ENCODE results near the gene NPAS3.
A peak's percentile ranks its signal among the peaks of the same experiment; 100 is the strongest.

NPAS3 gene

DNA sequence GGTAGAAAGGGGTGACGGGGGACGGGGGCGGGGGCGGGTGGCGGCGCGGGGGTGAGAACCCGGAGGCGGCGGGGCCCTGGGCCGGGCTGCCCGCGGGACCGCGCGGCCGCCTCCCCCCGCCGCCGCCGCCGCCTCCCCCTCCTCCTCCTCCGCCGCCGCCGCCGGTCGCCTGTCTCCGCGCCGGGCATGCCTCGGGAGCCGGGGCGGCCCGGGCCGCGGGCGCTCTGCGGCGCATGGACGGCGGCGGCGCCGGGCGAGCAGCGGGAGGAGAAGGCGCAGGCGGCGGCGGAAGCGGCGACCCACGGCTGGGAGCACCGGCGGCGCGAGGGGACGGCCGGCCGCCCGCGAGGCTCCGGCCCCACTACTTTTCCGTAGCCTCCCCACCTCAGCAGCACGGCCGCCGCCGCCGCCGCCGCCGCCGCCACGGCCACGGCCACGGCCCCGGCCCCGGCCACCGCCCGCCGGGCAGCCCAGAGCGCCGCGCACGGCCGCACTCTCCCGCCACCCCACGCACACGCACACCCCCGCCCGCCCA, at the start of gene NPAS3:
Gene NPAS3, plus strand, starts transcription at position 161 of the 535 bp plus-strand sequence.
- DNase-seq, result peak in 8 of 56 donors; percentile 36 to 66 (median 60)

DNA sequence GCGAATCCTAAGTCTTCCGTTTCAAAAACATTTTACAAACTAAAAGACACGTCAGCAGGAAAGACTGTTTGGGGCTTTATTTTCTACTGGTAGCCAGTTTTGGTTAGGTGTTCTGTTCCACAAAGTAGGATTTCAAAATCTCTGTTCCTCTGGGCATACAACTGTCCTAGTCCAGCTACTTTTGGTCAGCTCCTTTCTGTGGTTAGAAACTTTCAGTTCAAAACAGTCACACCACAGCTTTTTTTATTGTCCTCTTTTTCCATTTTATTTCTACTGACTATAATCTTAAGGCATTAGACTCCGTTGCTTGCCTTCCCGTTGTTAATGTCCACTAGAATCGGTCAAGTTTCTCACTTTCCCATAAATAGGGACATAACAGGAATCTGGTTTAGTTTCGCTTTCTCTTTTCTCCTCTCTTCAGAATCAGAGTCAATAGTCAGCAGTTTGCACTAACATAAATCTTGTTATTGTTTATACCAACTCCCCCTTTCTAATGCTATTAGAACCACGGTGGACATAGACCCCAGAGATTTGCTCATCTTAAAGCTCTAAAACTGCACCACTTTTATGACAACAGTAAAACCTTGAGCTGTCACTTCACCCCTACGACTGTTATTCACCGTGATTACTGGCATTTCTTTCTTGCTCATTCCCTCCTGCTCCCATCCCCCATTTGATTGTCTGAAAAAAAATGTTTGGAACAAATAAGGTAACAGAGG, 41.5 kb upstream of the NPAS3 start:
- no peak for DNase-seq

DNA sequence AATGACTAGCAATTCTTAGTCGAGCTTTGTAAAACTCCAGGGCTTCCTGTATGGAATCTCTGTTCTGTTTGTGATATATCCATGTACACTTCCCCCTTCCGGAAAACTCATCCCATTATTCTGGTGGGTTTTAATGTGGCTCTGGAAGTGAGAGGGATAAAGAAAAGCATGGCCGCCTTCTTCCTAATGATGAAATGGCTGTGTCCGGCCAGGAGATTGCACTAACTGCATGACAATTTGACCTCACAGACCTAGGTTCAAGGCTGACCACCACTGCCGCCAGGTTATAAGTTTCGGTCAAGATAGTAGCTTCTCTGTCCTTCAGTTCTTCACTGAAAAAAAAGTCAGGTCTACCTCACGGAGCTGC, 41.0 kb upstream of the NPAS3 start:
- DNase-seq, result peak in 2 of 56 donors; percentile 3 to 38

DNA sequence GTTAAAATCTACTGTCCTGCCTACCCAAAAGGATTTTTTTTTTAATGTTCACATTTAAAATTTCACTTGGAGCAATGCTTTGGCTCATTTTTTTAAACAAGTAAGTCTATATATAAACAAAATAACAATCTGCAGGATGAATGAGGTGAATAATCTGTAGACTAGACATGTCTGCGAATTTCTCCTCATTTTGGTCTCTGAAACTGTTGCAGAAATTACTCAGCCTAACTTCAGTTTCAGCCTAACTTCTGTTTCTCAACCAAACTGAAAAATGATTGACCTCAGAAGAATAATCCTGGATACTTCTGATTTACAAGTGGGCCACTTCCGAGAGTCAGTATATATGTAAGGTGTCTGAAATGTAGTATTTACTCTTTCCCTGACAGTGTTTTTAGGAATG, 39.8 kb upstream of the NPAS3 start:
- DNase-seq, result no peak

DNA sequence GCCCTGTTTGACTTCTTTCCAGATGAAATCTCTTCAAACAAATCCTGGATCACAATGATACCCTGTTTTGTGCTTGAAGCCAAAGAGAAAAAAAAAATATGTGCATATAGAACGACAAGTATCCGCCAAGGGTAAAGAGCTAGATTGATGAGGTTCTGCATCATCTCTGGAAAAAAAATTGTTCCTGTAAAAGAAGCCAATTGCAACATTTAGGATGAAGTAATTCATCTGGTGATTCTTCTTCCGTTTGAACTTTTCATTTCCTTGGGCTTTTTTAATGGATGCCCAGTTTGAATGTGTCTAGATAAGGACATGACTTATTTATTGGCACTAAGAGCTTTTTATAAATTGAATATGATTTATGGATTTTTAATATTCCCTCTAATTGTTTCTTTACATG, 38.1 kb upstream of the NPAS3 start:
- DNase-seq, result no peak

- DNase-seq, result no peak
These were observed 33.7 kb upstream of the NPAS3 start for GRCh38 chr14:32905013-32905412.

- no peak for DNase-seq
These were observed 32.0 kb upstream of the NPAS3 start for GRCh38 chr14:32906672-32907071.

DNA sequence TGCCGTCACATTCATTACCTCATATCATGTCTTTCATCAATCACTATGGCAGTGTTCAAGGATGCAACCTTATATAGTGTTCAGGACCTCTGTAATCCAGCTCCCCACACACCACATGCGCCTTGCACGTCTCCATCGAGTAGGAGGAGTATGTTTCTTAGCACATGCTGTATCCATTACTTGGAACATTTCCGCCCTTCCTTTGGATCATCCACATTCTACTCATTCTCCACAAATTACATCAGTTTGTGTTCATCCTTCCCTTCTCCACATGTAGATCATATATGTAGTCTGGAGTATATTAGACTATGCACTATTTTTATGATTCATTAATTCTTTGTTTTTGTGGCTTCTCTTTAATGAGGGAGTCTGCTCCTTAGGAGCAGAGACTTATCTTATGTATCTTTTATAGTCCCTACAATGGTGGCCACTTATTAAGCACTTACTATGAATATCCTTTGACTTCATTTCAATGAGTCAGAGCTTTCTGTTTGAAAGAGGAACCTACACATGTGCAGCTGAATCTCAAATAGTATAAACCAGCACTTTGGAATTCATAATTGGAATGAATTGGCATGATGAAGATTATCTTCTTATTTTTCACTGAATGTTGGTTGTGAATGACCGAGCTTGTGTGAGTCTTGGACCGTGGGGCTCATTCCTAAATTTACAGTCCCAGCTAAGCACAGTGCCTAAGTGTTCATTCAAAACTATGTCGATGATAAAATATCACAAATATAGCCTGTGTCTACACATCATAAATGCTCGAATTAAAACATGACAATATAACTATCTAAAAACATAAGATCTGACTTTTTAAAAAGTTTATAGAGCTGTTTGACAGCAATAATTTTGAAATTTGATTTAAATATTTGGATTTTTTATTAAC, 30.2 kb upstream of the NPAS3 start:
- DNase-seq, result no peak

- peak in 6 of 56 donors; percentile 4 to 30 (median 11) for DNase-seq
These were observed 25.0 kb upstream of the NPAS3 start for GRCh38 chr14:32913725-32914124.

GRCh38 chr14:32914391-32914790, 24.3 kb upstream of the NPAS3 start:
- no peak for DNase-seq

DNA sequence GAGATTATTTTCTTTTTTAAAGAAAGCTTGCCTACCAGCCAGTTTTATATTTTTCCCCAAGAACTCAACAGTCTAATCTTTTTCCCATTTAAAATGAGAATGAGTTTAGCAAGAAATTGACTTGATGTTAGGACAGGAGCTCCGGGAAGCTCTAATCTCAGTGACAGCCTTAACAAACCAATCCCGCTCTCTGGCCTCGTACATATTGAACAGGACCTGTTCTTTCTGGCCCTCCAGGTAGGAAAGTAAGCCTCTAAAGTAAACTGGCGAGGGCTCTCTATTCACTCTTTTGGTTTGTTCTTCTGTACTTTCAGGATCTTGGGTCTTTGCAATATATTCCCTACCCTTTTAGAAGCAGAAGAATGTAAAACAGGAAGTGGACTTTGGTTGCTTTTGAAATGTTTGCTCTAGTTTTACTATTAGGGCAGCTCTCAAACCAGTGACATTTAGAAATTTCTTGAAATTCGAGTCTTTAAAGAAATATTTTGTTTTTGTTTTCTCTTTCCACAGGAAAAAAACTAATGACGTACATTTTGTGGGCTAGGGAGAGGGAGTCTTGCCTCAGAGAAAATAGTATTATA, 17.9 kb upstream of the NPAS3 start:
- DNase-seq, result no peak

GRCh38 chr14:32925439-32925838, 13.2 kb upstream of the NPAS3 start:
- no peak for DNase-seq

GRCh38 chr14:32932302-32932913, 6.3 kb upstream of the NPAS3 start:
- DNase-seq, result peak in 3 of 56 donors; percentile 29 to 53 (median 50)

GRCh38 chr14:32932914-32933628, 5.6 kb upstream of the NPAS3 start:
- DNase-seq, result peak in 31 of 56 donors; percentile 10 to 70 (median 41)

- peak in 4 of 56 donors; percentile 39 to 68 (median 62) for DNase-seq
These were observed 5.0 kb upstream of the NPAS3 start for GRCh38 chr14:32933629-32934072.

DNA sequence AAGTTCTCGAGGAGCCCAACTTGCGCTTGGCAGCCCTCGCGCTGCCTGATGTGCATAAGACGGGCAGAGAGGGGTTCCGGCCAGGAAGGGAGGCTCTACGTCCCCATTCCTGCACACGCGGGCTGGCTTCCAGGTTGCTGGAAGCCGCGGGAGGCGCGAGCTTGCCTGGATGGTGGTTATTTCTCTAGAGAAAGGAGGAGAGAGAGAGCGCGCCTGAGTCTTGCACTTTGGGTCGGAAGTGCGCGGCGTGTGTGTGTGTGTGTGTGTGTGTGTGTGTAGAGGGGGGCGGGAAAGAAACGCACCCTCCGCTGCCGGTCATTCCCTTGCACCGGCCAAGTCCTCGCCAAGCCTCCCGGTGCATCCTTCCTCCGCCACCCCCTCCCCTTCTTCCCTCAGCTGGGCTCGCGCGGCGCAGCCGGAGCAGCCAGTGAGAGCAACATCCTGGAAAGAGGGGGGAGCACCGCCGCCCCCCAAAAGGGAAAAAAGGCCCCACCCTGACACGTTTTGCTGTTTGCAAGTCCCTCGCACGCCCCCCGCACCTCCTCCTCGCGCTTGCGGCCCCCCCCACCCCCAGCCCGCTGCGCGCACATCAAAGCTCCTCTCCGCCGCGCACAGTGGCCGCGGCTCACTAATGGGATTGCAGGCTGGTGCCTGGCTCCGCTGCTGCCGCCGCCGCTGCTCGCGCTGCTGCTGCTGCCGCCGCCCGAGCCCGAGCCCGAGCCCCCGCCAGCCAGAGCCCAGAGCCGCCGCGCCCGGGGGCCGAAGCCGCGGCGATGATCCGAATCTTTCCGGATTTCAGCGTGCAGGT, 4.4 kb upstream of the NPAS3 start:
- peak in 51 of 56 donors; percentile 29 to 92 (median 71) for DNase-seq

DNA sequence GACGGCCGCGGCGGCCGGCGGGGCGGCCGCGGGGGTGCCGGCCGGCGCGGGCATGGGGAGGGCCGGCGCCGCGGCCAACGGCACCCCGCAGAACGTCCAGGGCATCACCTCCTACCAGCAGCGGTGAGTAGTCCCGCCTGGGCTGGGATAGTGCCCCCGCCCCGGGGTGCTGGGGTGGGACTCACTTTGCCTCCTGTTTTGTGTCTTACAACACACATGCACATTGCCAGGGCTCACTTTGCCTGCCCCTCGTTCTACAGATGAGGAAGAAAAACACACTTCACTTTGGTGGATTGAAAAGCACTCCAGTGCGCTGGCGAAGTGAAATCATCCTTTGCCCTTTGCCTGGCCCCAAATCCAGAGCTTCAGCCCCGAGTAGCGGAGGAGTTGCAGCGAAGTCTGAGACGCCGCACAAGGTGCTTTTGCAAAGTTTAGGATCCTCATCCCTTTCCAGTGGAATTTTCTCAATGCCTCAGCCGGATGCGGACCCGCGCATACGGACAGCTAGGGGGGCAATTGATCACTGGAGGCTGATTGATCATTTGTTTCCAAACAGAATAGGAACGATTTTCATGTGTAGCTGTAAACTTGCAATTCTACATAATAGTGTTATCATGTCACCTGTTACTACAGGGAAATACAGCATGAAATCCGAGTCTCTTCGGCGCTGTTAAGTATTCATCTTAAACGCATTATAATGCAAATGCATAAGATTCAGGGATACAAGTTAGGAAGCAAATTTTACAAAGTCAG, 3.6 kb upstream of the NPAS3 start:
- peak in 18 of 56 donors; percentile 4 to 66 (median 44) for DNase-seq

- DNase-seq, result peak in 51 of 56 donors; percentile 9 to 83 (median 67)
These were observed 781 bp downstream of the NPAS3 start for GRCh38 chr14:32939254-32940065.
